Measurements from ENCODE around the gene CADPS. TPM values are rescaled to one million over a fixed set of nuclear protein-coding genes. Genes with fewer than 3 reads are reported as not detected.

CADPS gene
- total RNA-seq, 1 experiment from 2014 or later: 7.0 TPM

- CTCF ChIA-PET: interaction anchor here (0.8 to 4.1 kb wide), 2 partner anchors 137 to 140 kb away, joined by 3 to 22 read pairs; no protein-coding TSS in a partner anchor
- TF ChIP-seq ARID4B (CRISPR knock-in tag; IDR thresholded peaks at IDR 0.05; ENCODE audit: borderline replicate concordance) (no peak), E2F1 (CRISPR knock-in tag; IDR thresholded peaks at IDR 0.05) (no peak), CREM (CRISPR knock-in tag; IDR thresholded peaks at IDR 0.05) (no peak), NFYB (CRISPR knock-in tag; conservative IDR thresholded peaks at IDR 0.05; ENCODE audit: low read depth) (no peak), TEAD1 (CRISPR knock-in tag; IDR thresholded peaks at IDR 0.05) (no peak), OVOL2 (CRISPR knock-in tag; IDR thresholded peaks at IDR 0.05; ENCODE audit: borderline replicate concordance) (no peak), CREB1 (CRISPR knock-in tag; IDR thresholded peaks at IDR 0.05) (no peak), PREB (CRISPR knock-in tag; IDR thresholded peaks at IDR 0.05; ENCODE audit: borderline replicate concordance) (no peak), JUN (CRISPR knock-in tag; IDR thresholded peaks at IDR 0.05) (no peak), AFF4 (CRISPR knock-in tag; IDR thresholded peaks at IDR 0.05; ENCODE audit: borderline replicate concordance) (no peak), TCF7 (CRISPR knock-in tag; IDR thresholded peaks at IDR 0.05; ENCODE audit: low read depth) (no peak), USF1 (CRISPR knock-in tag; IDR thresholded peaks at IDR 0.05) (no peak), E2F4 (CRISPR knock-in tag; IDR thresholded peaks at IDR 0.05; ENCODE audit: borderline replicate concordance, low read depth) (no peak)
- TF ChIP-seq, protein P1, sequence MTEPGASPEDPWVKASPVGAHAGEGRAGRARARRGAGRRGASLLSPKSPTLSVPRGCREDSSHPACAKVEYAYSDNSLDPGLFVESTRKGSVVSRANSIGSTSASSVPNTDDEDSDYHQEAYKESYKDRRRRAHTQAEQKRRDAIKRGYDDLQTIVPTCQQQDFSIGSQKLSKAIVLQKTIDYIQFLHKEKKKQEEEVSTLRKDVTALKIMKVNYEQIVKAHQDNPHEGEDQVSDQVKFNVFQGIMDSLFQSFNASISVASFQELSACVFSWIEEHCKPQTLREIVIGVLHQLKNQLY (CRISPR knock-in tag; IDR thresholded peaks at IDR 0.05): no peak
- TF ChIP-seq, protein P2, sequence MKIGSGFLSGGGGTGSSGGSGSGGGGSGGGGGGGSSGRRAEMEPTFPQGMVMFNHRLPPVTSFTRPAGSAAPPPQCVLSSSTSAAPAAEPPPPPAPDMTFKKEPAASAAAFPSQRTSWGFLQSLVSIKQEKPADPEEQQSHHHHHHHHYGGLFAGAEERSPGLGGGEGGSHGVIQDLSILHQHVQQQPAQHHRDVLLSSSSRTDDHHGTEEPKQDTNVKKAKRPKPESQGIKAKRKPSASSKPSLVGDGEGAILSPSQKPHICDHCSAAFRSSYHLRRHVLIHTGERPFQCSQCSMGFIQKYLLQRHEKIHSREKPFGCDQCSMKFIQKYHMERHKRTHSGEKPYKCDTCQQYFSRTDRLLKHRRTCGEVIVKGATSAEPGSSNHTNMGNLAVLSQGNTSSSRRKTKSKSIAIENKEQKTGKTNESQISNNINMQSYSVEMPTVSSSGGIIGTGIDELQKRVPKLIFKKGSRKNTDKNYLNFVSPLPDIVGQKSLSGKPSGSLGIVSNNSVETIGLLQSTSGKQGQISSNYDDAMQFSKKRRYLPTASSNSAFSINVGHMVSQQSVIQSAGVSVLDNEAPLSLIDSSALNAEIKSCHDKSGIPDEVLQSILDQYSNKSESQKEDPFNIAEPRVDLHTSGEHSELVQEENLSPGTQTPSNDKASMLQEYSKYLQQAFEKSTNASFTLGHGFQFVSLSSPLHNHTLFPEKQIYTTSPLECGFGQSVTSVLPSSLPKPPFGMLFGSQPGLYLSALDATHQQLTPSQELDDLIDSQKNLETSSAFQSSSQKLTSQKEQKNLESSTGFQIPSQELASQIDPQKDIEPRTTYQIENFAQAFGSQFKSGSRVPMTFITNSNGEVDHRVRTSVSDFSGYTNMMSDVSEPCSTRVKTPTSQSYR (CRISPR knock-in tag; IDR thresholded peaks at IDR 0.05): no peak
- ATAC-seq (peak; percentile 69; the same call in 1 of the 2 replicates), DNase-seq (ENCODE audit: low spot score) (no peak)
- Mint-ChIP-seq H3K36me3 (no peaks in the 10 kb centered on the region), H3K9me3 (no peaks in the 10 kb centered on the region), H3K4me1 (peaks cover 7% of the 10 kb centered on the region), H3K4me3 (no peak overlapping the region), H3K27me3 (ENCODE audit: low read depth) (no peaks in the 10 kb centered on the region), H3K27ac (no peak overlapping the region)
- POLR2A ChIA-PET: no interaction called here
Measured at GRCh38 chr3:62805580-62806277, 69.5 kb downstream of the CADPS start.
